Fibroblast of pulmonary artery (primary cell): ENCODE results near the gene FGF19.

ENCODE experiments used
- DNase-seq: peaks from one replicate; pipeline ENCODE4 v3.0.0-alpha.2; 2010; ENCODE audit warnings: low read depth
- H3K4me3 ChIP-seq: replicated peaks from 2 replicates; pipeline ENCODE4 v1.5.1; 2011; ENCODE audit warnings: low read depth, mild to moderate bottlenecking, control low read depth, low read length, moderate library complexity
- CTCF ChIP-seq: IDR thresholded peaks from 2 replicates; pipeline ENCODE4 v1.5.1; 2011; ENCODE audit warnings: mild to moderate bottlenecking, control low read depth, low read length, inconsistent platforms; ENCODE audit errors: missing control alignments

FGF19 gene

GRCh38 chr11:69669486-69669885, 34.3 kb downstream of the FGF19 start:
- no peak for TF ChIP-seq CTCF
- no peak for DNase-seq
- no peak overlapping the region for H3K4me3 ChIP-seq

- TF ChIP-seq CTCF, result no peak
These were observed 35.9 kb downstream of the FGF19 start for GRCh38 chr11:69667619-69668604.

DNA sequence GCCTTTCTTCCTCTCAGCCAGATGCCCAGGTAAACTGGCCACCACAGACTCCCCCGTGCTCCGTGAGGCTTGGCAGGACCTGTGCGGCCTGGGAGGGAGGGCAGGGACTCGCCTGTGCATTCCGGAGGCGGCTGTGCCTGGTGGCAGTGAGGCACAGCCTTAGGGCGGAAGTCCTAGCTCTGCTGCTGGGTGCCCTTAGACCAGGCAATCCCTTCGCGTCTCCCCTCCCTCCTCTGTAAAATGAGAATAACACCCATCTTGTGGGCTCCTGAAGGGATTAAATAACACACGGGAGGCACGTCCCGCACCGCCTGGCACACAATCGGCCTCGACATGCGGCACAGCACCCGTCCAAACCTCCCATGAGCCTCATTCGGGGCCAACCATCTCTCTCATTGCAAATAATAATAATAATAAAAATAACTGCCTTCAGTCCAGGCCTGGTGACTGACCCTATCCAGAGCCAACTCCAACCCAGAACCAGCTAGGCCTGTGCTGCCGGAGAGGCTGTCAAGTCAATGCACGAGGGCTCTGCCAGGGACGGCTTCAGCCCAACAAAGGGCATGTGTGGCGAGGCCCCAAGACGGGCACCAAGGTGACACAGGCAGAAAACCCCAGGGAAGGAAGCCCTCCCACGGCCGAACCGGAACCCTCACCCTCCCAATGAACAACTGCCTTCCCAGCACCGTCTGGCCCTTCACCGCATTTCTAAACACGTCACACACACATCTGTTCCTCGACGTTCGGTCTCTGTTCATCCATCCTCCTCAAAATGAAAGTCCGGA, 36.9 kb downstream of the FGF19 start:
- no peak for TF ChIP-seq CTCF
- DNase-seq, result no peak
- no peak overlapping the region for H3K4me3 ChIP-seq

More at GRCh38 chr11:69667619-69668604, 35.9 kb downstream of the FGF19 start:
- no peak for DNase-seq
- no peak overlapping the region for H3K4me3 ChIP-seq

- TF ChIP-seq CTCF, result no peak
- H3K4me3 ChIP-seq, result no peak overlapping the region
- no peak for DNase-seq
These were observed 37.6 kb downstream of the FGF19 start for GRCh38 chr11:69666261-69666660.

DNA sequence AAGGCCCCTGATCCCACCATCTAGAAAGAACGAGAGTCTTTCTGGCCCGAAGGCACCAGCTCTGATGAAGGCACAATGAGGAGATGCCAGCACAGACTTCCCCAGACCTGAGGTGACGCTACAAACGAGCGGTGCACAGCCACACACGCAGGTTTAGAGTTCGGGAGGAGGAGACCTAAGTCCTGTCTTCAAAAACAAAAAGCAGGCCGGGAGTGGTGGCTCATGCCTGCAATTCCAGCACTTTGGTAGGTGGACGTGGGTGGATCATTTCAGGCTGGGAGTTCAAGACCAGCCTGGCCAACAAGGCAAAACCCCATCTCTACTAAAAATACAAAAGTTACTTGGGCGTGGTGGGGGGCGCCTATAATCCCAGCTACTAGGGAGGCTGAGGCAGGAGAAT, 38.2 kb downstream of the FGF19 start:
- no peak for TF ChIP-seq CTCF
- H3K4me3 ChIP-seq, result no peak overlapping the region
- DNase-seq, result no peak

- H3K4me3 ChIP-seq, result no peak overlapping the region
- no peak for DNase-seq
- TF ChIP-seq CTCF, result no peak
These were observed 38.9 kb downstream of the FGF19 start for GRCh38 chr11:69664901-69665300.
